ENCODE results near the gene KIAA0040. TPM values are rescaled to one million over a fixed set of nuclear protein-coding genes. Genes with fewer than 3 reads are reported as not detected.
A peak's percentile ranks its signal among the peaks of the same experiment; 100 is the strongest.

KIAA0040 gene
- total and polyA plus RNA-seq, 4 donors: 4.6 to 12.0 (median 5.7) TPM

DNA sequence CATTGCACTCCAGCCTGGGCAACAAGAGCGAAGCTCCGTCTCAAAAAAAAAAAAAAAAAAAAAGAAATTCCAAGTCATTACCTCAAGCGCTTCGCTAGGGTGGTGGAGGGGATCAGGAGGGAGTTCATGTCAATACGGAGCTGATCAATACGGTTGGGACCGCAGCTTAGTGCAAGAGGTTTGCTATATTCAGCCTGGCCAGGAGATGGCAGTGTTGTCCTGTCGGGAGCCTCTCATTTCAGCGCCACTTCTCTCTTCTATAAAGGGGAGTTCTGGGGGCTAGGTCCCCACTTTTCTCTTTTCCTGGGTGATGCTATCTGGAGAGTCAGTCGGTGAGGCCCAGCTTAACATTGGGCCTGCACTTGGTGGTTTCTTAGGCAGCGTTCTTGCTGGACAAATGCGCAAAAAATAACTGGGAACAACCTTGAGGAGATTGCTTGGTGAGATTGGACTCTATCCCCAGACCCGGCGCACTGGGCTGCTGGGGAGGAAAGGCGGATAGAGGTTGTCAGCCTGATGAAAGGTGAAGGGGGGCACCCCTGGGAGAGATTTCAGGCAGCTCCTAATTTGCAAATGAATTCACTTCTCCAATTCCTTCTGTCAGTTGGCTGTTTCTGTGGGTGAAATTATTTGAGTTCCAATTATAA is 40.4 kb downstream of the KIAA0040 start:
- TF ChIP-seq HNF4A (conservative IDR thresholded peaks at IDR 0.05) (peak in 1 of 2 donors; percentile 29), CTCF (IDR thresholded peaks at IDR 0.05; ENCODE audit: low read depth, low read length, missing input control) (peak; percentile 86), FOXA1 (IDR thresholded peaks at IDR 0.05) (no peak), FOXA2 (IDR thresholded peaks at IDR 0.05) (peak; percentile 12), RXRA (IDR thresholded peaks at IDR 0.05) (peak in 1 of 2 donors; percentile 14), JUND (IDR thresholded peaks at IDR 0.05) (no peak), TAF1 (conservative IDR thresholded peaks at IDR 0.05) (no peak), RAD21 (IDR thresholded peaks at IDR 0.05) (peak; percentile 89 to 94), NR2F2 (IDR thresholded peaks at IDR 0.05) (no peak), EGR1 (IDR thresholded peaks at IDR 0.05; ENCODE audit: low read depth in 2 of 2) (no peak)
- TF ChIP-seq, protein P1, sequence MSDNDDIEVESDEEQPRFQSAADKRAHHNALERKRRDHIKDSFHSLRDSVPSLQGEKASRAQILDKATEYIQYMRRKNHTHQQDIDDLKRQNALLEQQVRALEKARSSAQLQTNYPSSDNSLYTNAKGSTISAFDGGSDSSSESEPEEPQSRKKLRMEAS (IDR thresholded peaks at IDR 0.05): no peak
- TF ChIP-seq, protein P2, sequence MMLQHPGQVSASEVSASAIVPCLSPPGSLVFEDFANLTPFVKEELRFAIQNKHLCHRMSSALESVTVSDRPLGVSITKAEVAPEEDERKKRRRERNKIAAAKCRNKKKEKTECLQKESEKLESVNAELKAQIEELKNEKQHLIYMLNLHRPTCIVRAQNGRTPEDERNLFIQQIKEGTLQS (IDR thresholded peaks at IDR 0.05): no peak
- TF ChIP-seq, protein P3, sequence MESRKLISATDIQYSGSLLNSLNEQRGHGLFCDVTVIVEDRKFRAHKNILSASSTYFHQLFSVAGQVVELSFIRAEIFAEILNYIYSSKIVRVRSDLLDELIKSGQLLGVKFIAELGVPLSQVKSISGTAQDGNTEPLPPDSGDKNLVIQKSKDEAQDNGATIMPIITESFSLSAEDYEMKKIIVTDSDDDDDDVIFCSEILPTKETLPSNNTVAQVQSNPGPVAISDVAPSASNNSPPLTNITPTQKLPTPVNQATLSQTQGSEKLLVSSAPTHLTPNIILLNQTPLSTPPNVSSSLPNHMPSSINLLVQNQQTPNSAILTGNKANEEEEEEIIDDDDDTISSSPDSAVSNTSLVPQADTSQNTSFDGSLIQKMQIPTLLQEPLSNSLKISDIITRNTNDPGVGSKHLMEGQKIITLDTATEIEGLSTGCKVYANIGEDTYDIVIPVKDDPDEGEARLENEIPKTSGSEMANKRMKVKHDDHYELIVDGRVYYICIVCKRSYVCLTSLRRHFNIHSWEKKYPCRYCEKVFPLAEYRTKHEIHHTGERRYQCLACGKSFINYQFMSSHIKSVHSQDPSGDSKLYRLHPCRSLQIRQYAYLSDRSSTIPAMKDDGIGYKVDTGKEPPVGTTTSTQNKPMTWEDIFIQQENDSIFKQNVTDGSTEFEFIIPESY (IDR thresholded peaks at IDR 0.05): no peak
- Histone ChIP-seq H3K9ac (ENCODE audit: low read depth in 1 of 2, low read length in 2 of 2) (no peak overlapping the region), H3K9me3 (ENCODE audit: control insufficient read depth in 4 of 4, low read length in 3 of 4) (no peaks in the 10 kb centered on the region), H3K36me3 (ENCODE audit: control insufficient read depth in 4 of 4, insufficient read depth in 3 of 4, low read depth in 1 of 4, low read length in 3 of 4) (no peaks in the 10 kb centered on the region), H3K4me3 (ENCODE audit: low read depth in 1 of 3, low read length in 3 of 3) (no peak overlapping the region), H3K27ac (ENCODE audit: low read depth in 1 of 2, low read length in 2 of 2) (no peak overlapping the region), H3K4me1 (ENCODE audit: control insufficient read depth in 4 of 4, insufficient read depth in 4 of 4, low read length in 3 of 4) (peaks cover 3 to 23% (median 18%) of the 10 kb centered on the region in 4 donors), H3K27me3 (ENCODE audit: control insufficient read depth in 4 of 4, insufficient read depth in 4 of 4, low read length in 3 of 4) (no peaks in the 10 kb centered on the region)
- DNase-seq (ENCODE audit: low spot score): peak; percentile 81
- WGBS: 2% methylated on average over 15 of the region's 15 CpGs

DNA sequence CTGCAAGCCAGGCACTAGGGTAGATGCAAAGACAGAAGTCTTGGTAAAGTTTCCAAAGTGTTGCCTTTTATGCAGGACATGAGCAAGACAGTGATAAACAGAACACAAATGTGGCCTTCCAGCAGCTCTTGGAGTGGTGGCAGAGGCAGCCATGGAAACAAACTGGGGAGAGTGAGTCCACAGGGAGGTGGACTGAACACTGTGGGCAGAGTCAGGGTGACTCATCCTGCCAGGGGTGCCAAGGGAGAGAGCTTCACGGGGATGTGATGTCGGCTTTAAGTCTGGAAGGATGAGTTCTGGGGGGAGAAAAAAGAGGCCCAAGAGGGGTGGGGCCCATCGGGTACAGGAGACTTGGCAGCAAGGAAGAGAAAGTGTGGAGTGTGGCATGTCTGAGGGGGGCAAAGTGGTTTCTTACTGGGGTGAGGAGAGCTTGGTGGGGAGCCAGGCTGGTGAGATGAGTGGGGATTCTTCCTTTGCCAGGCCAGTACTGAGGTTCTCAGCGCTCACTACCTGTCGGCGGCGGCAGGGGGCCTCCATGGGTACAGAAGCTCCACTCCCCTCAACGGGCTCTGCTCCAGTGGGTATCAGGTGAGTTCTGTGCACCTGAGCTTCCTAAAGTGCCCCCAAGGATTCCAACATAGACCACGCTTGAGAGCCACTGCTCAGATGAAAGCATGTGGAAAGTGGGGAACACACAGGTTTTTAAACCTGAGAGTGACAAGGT is 41.8 kb downstream of the KIAA0040 start:
- 87% methylated on average over 9 of the region's 9 CpGs for WGBS
- TF ChIP-seq HNF4G (IDR thresholded peaks at IDR 0.05) (no peak), YY1 (IDR thresholded peaks at IDR 0.05) (no peak), JUND (IDR thresholded peaks at IDR 0.05) (peak in 1 of 2 donors; percentile 17), REST (IDR thresholded peaks at IDR 0.05) (no peak)
- Histone ChIP-seq H3K27ac (ENCODE audit: low read depth in 1 of 2, low read length in 2 of 2) (no peak overlapping the region), H3K9me3 (ENCODE audit: control insufficient read depth in 4 of 4, low read length in 3 of 4) (no peaks in the 10 kb centered on the region), H3K27me3 (ENCODE audit: control insufficient read depth in 4 of 4, insufficient read depth in 4 of 4, low read length in 3 of 4) (no peaks in the 10 kb centered on the region), H3K4me1 (ENCODE audit: control insufficient read depth in 4 of 4, insufficient read depth in 4 of 4, low read length in 3 of 4) (peaks cover 3 to 32% (median 21%) of the 10 kb centered on the region in 4 donors), H3K36me3 (ENCODE audit: control insufficient read depth in 4 of 4, insufficient read depth in 3 of 4, low read depth in 1 of 4, low read length in 3 of 4) (no peaks in the 10 kb centered on the region), H3K9ac (ENCODE audit: low read depth in 1 of 2, low read length in 2 of 2) (no peak overlapping the region), H3K4me3 (ENCODE audit: low read depth in 1 of 3, low read length in 3 of 3) (no peak overlapping the region)
- DNase-seq (ENCODE audit: low spot score): no peak
